GM21528 (cell line): ENCODE measurements around the gene KYAT1.
A peak's percentile ranks its signal among the peaks of the same experiment; 100 is the strongest.

ENCODE experiments used
- ATAC-seq: cut with Tn5 transposase; IDR thresholded peaks from one replicate; pipeline ENCODE4 v1.9.1; 2021; ENCODE audit warnings: mild to moderate bottlenecking, moderate library complexity; ENCODE audit not compliant: unreplicated experiment, low FRiP score

Gene KYAT1

DNA sequence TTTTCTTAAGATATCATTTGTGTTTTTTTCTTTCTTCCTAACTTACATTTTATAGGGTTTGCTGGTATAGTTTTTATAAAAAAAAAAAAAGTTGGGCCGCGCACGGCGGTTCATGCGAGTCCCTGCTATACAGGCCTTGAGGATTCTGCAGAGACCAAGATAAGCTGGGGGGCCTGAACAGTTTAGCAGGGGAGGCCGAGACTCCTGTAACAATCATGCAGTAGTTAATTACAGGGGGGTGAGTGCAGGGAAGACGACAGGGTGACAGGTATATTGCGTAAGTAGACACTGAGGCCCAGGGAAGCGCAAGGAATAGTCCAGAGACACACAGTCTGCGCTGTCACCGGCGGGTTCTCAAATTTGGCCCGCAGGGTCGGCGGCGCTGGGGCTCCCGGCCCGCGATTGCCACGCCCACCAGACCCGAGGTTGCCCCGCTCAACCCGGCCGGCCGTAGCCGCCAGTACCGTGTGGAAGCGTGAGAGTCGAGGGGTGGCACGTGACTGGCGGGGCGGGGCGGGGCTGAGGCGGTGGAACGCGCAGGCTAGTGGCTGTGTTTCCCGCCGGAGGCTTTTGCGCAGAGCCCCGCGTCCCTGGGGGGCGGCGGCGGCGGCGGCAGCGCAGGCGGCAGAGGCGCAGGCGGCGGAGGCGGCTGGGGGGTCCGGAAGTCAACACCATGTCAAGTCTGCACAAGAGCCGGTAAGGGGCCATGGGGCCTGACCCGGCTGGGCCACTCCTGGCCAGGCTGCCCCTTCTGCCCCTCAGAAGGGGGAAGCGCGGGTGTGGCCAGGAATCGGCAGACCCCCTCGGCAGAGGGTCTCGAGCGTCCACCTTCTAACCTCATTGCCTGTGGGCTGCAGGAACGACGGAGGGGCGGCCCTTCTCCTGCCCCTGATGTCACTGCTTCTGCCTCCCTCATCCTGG lies 94.8 kb downstream of the KYAT1 start, which contains the start of gene TBC1D13:
Gene TBC1D13 (plus strand): TSS at position 573 of the 921 bp plus-strand sequence. CDS start 101 bp downstream, at position 674.
- ATAC-seq = peak; percentile 78

- no peak for ATAC-seq
Observed at GRCh38 chr9:128785427-128785826, 96.3 kb downstream of the KYAT1 start.
